GM12801 (cell line): ENCODE measurements around the gene ANO2.

Experiments
- TF ChIP-seq, protein P1 (sequence below): IDR thresholded peaks from one replicate; pipeline ENCODE4 v1.5.1; 2011; ENCODE audit warnings: control low read depth; ENCODE audit not compliant: insufficient read length; ENCODE audit errors: extremely low read depth

The ANO2 gene

DNA sequence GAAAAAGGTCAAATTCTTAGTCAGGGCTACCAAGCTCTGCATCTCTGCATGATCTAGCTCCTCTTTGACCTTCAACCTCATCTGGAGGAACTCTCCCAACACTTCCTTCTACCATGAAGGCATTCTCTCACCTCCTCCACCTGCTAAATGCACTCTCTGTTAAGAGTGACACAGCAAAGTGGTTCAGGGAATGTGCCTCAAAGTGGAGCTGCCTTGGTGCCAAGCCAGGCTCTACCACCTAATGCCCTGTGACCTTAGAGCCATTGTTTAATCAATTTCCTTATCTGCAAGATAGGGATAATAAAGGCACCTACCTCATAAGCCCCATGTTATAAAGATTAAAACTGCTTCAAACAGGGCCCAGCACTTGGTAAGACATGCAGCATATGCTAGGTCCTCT is 236.7 kb downstream of the ANO2 start:
- TF ChIP-seq, protein P1, sequence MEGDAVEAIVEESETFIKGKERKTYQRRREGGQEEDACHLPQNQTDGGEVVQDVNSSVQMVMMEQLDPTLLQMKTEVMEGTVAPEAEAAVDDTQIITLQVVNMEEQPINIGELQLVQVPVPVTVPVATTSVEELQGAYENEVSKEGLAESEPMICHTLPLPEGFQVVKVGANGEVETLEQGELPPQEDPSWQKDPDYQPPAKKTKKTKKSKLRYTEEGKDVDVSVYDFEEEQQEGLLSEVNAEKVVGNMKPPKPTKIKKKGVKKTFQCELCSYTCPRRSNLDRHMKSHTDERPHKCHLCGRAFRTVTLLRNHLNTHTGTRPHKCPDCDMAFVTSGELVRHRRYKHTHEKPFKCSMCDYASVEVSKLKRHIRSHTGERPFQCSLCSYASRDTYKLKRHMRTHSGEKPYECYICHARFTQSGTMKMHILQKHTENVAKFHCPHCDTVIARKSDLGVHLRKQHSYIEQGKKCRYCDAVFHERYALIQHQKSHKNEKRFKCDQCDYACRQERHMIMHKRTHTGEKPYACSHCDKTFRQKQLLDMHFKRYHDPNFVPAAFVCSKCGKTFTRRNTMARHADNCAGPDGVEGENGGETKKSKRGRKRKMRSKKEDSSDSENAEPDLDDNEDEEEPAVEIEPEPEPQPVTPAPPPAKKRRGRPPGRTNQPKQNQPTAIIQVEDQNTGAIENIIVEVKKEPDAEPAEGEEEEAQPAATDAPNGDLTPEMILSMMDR: no peak

DNA sequence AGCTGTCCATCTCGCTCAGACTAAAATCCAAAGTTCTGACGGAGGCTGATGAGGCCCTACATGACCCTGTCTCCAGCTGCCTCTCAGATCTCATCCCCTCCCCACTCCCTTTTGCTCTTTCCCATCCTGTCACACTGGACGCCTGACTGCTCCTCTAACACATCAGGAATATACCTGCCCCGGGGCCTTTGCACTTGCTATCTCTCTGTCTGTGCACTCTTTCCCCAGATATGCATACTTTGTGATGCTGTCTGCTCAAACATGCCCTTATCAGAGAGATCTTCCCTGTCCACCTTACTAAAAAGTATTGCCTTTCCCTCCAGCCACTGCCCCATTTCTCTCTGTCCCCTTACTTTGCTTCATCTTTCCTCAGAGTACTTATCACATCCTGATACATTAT is 238.8 kb downstream of the ANO2 start:
- TF ChIP-seq, protein P1: no peak

DNA sequence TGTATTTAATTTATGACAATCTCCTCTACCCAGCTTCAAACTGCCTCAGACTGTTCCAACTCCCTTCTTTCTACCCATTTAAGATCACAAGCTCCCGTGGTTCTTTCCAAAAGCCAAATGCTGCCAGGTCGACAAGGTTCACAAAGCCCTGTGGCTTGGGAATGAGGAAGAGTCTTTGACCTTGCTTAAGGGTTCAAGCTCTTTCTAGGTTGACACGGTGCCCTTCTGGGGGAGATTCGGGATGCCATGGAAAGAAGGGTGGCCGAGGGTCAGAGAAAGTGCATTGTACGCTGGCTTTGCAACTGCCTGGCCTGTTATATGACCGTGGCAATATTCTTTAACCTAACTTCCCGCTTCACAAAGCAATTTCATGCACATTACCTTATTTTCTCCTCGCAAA is 239.3 kb downstream of the ANO2 start:
- TF ChIP-seq, protein P1: no peak

DNA sequence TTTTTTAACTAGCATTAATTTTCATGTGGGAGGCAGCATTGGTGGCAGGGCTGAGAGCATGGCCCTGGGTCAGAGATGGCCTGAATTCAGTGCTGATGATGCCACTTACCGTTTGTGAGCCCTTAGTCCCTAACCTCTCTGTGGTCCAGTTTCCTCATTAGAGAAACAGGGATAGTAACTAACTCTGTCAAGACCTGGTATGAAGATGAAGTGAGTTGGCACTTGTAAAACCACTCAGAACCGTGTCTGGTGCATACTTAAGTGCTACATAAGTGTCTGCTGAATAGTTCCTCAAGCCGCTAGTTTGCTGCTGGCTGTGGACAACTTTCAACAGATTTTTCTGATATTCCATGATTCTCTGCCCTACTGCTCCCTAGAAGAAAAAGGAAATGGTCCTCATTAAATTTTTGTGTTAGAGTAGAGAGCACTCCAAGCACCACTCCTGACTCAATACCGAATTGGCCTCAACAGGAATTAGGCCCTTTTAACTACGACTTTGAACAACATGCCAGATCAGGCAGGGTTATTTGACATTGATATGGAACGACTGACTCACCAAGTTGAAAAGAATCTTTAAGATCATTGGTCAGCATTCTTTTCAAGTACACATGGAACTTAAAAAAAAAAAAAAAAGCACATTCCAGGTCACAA is 250.2 kb downstream of the ANO2 start:
- TF ChIP-seq, protein P1: no peak

DNA sequence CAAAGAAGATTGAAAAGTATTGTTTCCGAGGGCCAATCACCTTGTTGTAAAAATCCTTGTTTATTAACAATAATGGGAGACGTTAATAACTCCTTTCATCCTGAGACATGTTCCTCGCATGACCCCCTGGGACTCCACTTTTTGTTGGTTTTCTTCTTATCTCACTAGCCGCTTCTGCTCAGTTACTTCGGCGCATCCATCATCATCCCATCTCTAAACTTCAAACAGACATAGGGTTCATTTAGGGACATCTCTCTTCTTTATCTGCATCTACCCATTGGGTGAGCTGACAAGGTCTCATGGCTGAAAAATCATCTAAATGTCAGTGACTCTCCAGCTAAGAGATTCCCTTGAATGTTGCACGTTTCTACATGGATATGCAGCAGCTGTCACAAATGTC is 252.2 kb downstream of the ANO2 start:
- TF ChIP-seq, protein P1: no peak

DNA sequence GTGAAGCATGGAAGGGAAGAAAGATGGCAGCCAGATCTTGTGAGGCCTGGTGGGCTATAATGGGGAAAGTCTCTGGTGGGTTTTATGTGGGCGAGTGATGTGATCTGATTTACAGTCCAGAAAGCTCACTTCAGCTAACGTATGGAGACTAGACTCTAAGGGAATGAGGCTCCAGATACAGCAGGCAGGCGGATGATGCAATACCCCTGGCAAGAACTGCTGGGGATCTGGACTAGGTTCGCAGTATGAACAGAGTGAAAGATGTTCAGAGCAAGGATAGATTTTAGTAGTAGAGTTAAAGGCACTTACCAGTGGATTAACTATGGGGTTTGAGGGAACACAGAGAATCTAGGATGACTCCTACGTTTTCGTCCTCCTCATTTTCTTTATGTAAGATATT is 253.1 kb downstream of the ANO2 start:
- TF ChIP-seq, protein P1: no peak

DNA sequence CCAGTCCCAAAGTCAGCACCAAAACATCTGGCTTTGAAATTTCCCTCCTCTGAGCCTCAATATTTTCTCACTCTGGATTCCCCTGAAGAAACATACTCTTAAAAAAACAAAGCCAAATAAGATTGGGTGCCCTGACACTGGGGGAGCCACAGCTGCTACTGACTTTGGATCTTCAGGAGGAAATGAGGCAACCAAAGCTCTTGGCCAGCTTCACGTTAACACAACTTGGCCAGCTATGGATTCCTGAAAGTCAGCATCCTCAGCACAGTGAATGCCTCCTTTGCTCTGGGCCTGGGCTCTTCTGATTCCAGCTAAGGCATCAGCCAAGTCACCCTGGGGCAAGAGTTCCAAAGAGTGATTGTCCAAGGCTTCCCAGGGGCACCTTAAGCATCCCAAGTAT is 254.8 kb downstream of the ANO2 start:
- TF ChIP-seq, protein P1: no peak
